SIG-M5 treated with dmso at 0.1 percent for 504 hours (cell line): Measurements from ENCODE around the gene NGB.

ENCODE experiments used
- DNase-seq: peaks from one replicate; lab custom pipeline; 2025; ENCODE audit not compliant: unreplicated experiment; lab: John Stamatoyannopoulos, UW

The NGB gene

GRCh38 chr14:77238996-77239395 is 32.0 kb downstream of the NGB start:
- DNase-seq: no peak

- no peak for DNase-seq
Observed at GRCh38 chr14:77238356-77238755, 32.6 kb downstream of the NGB start.

GRCh38 chr14:77236814-77237213 is 34.2 kb downstream of the NGB start:
- no peak for DNase-seq

GRCh38 chr14:77231721-77232120 is 39.3 kb downstream of the NGB start:
- no peak for DNase-seq

GRCh38 chr14:77230914-77231313 is 40.1 kb downstream of the NGB start:
- no peak for DNase-seq

GRCh38 chr14:77228056-77228455 is 43.0 kb downstream of the NGB start:
- no peak for DNase-seq

- DNase-seq: no peak
Observed at GRCh38 chr14:77225892-77226557, 45.0 kb downstream of the NGB start.

GRCh38 chr14:77225254-77225653 is 45.8 kb downstream of the NGB start:
- DNase-seq: no peak

GRCh38 chr14:77224212-77224611 is 46.8 kb downstream of the NGB start:
- DNase-seq: no peak

GRCh38 chr14:77222546-77223225 is 48.3 kb downstream of the NGB start:
- no peak for DNase-seq

GRCh38 chr14:77221241-77221871 is 49.6 kb downstream of the NGB start:
- DNase-seq: no peak

- no peak for DNase-seq
Observed at GRCh38 chr14:77220246-77221017, 50.6 kb downstream of the NGB start.

- DNase-seq: no peak
Observed at GRCh38 chr14:77219591-77219990, 51.4 kb downstream of the NGB start.

- DNase-seq: no peak
Observed at GRCh38 chr14:77217551-77217950, 53.5 kb downstream of the NGB start.
